ENCODE data around the gene PLEKHG4.

PLEKHG4 gene

GRCh38 chr16:67264277-67264676 is 15.1 kb upstream of the PLEKHG4 start:
- DNase-seq: no peak

DNA sequence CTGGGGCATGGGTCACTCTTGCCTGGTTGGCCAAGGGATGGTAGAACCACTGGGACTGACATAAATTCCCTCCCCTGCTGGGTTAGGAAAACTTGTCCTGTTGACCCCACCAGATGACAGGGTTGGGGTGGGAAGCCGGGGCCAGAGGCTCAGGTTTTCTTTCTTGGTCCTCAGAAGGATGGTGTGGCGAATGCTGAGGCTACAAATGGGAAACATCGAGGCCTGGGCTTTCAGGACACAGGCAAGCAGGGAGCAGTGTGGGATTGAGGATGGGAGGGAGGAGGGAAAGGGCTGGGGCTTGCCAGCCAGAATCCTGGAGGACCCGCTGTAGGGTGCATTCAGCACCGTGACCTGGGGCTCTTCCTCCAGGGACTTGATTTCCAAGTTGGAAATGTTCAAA is 14.5 kb upstream of the PLEKHG4 start:
- DNase-seq: no peak

GRCh38 chr16:67265834-67266233 is 13.5 kb upstream of the PLEKHG4 start:
- DNase-seq: no peak

DNA sequence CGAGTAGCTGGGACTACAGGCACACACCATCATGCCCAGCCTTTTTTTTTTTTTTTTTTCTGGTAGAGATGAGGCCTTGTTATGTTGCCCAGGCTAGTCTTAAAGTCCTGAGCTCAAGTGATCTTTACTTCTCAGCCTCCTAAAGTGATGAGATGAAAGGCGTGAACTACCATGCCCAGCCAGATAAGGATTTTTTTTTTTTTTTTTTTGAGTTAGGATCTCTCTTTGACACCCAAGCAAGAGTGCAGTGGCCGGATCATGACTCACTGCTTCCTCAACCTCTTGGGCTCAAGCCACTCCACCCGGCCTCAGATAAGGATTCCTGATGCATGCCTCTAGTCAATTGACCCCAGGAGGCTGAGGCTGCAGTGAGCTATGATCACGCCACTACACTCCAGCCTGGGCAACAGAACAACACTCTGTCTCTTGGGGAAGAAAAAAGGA is 11.2 kb upstream of the PLEKHG4 start:
- DNase-seq: no peak

DNA sequence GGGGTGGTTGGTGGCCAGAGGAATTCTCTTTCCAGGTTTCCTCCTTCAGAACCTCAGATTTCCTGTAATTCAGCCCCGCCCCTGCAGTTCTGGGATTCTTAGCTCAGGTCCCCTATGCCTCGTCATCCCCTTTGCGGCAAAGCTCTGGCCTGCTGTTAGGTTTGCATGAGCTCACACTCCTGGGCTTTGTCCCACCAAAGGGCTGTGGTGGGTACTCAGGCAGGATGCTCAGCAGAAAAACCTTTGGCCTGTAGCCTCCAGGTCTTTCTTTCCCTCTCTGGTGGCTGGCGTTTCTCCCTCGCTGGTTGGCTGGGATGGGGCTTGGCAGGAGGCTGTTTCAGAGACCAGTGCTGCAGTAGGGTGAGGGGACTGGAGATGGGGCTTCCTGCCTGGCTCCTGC is 9.6 kb upstream of the PLEKHG4 start:
- no peak for DNase-seq

DNA sequence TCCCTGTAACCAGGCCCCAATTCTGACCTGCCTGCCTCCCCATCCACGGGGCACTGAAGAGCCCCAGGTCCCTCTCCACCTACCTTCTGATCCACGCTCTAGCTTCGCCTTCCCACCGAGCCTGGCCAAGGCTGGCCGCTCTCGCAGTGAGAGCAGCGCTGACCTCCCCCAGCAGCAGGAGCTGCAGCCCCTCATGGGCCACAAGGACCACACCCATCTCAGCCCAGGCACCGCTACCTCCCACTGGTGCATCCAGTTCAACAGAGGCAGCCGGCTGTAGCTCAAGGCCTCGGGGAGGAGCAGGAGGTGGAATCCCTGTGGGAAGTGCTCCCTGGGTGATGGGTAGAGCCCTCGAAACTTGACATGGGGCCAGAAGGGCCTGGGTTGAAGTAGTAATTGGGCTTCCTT is 8.4 kb upstream of the PLEKHG4 start:
- DNase-seq: no peak

GRCh38 chr16:67271446-67271845 is 7.9 kb upstream of the PLEKHG4 start:
- no peak for DNase-seq

GRCh38 chr16:67275321-67275720 is 4.0 kb upstream of the PLEKHG4 start:
- DNase-seq: no peak

GRCh38 chr16:67277294-67277998 is 1.9 kb upstream of the PLEKHG4 start:
- peak; percentile 80 for DNase-seq

DNA sequence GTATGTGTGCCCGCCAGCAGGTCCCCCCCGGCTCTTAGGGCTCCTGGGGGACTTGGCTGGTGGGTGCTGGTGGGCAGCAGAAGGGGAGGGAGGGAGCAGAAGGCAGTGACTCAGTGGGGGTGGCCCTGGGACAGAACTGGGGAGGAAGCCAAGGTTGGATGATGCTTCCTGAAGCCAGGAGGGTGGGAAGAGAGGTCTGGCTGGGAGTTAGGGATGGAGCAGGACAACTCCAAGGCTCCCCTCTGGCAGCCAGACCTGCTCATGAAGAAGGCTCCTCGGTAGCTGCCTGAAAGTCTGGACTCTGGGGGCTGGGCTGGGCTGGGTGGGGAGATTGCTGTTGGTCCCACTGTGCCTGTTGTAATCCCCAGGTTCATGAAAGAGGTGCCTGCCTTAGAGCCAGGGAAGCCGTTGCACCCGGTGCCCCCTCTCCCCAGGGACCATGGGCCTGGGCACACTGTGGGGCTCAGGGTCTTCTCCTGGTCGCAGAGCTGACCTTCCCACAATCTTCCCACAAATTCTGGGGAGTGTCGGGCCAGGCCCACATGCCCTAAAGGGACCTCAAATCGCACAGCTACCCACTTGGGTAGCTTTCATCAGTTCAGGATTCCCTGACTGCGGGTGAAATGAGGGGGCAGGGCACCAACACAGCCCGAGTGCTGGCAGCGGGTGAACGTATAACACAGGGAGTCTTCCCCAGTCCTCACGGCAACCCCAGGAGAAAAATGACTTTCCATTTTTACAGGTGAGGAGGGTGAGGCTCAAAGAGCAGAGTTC is 1.1 kb upstream of the PLEKHG4 start:
- peak; percentile 41 for DNase-seq

- peak; percentile 45 for DNase-seq
Measured at GRCh38 chr16:67278773-67279295, 498 bp upstream of the PLEKHG4 start.

DNA sequence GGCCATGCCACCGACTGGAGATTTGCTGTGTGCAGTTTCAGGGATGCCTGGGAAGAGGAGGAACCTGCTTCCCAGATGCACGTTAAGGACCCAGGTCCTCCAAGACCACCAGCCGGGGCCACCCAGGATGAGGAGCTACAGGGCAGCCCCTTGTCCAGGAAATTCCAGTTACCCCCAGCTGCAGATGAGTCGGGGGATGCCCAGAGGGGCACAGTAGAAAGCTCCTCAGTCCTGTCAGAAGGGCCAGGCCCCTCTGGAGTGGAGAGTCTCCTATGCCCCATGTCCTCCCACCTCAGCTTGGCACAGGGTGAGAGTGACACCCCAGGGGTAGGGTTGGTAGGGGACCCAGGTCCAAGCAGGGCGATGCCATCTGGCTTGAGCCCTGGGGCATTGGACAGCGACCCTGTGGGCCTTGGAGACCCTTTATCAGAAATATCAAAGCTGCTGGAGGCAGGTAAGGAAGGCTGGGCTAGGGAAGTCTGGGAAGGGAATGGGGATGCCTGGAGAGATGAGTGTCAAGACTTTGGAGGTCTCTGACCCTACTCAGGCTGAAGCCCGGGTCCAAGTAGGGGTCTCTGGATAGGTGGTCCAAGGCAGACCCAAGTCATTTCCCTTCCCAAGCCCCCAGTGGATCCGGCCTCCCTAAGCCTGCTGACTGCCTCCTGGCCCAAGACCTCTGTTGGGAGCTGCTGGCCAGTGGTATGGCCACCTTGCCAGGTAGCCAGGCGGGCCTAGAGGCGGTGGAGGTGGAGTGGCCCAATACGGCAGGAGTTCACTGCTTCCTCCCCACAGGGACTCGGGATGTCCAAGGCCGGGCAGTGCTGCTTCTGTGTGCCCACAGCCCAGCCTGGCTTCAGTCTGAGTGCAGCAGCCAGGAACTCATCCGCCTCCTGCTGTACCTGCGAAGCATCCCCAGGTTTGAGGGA is 1.0 kb downstream of the PLEKHG4 start:
- no peak for DNase-seq

- DNase-seq: no peak
Measured at GRCh38 chr16:67281536-67282446, 2.5 kb downstream of the PLEKHG4 start.

- DNase-seq: no peak
Measured at GRCh38 chr16:67282447-67282805, 3.1 kb downstream of the PLEKHG4 start.

GRCh38 chr16:67283039-67283825 is 3.9 kb downstream of the PLEKHG4 start:
- no peak for DNase-seq

DNA sequence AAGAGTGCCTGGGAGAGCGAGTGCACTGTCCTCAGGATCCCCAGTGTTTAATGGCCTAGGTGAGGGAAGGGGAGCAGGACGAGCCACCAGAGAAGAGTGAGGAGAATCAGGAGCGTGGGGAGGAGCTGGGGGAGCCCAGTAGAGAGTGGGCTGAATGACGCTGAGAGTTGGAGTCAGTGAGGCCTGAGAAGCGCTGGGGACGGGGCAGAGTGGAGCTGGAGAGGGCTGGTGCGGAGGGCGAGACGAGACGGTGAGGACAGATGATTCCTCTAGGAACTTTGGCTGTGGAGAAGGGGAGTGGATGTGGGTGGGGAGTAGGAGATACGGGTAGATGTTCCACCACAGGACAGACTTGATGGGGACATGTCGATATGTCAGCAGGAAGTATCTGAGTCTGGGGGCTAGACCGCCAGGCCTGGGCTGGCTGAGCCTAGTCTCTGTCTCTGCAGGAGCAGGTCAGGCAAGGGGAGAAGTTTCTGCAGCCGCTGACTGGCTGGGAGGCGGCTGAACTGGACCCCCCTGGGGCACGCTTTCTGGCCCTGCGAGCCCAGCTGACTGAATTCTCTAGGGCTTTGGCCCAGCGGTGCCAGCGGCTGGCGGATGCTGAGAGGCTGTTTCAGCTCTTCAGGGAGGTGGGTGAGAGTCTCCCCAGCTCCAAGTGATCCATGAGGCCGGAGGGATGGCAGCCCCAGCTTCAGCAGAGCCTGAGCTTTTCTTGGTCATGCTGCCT is 4.7 kb downstream of the PLEKHG4 start:
- no peak for DNase-seq

GRCh38 chr16:67284699-67285646 is 5.6 kb downstream of the PLEKHG4 start:
- no peak for DNase-seq

GRCh38 chr16:67286441-67287235 is 7.3 kb downstream of the PLEKHG4 start:
- no peak for DNase-seq
